ENCODE results near the gene STX10.

DNA sequence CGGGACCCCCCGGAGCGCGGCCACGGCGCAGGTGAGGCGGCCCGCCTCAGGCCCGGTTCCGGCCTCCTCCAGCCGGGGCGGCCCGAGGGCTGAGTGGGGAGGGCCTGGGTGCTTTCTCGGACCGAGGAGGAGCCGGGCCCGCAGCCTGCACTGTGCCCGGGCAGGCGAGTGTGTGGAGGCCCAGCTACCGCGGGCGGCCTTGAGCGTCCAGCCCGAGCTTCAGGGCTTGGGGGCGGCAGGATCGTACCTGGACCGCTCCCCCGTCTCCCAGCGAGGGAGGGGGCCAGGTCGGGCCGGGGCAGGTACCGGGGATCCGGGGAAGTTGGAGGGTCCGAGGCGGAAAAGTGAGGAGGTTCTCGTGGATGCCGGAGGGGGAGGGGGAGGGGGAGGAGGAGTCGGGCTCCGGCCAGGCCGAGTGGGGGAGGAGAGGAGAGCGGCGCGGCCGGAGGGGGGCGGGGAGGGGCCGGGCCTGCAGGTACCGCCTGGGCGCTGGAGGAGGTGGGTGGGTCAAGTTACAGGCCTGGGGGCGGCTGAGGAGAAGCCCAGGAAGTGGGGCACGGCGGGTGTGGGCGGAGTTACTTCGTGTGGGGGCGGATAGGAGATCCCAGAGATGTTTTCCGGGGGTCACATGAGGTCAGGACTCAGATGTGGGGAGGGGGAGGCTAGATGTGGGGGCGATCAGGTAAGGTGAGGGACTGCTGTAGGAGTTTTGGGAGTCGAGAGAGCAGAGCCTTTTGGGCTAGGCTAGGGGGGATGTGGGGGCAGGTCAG is 31.6 kb downstream of the STX10 start:
- TF ChIP-seq EZH2 (IDR thresholded peaks at IDR 0.05; ENCODE audit: borderline replicate concordance) (no peak), EZH2phosphoT487 (IDR thresholded peaks at IDR 0.05; ENCODE audit: low read depth, severe bottlenecking, unreplicated experiment) (no peak)
- TF ChIP-seq, protein P1, sequence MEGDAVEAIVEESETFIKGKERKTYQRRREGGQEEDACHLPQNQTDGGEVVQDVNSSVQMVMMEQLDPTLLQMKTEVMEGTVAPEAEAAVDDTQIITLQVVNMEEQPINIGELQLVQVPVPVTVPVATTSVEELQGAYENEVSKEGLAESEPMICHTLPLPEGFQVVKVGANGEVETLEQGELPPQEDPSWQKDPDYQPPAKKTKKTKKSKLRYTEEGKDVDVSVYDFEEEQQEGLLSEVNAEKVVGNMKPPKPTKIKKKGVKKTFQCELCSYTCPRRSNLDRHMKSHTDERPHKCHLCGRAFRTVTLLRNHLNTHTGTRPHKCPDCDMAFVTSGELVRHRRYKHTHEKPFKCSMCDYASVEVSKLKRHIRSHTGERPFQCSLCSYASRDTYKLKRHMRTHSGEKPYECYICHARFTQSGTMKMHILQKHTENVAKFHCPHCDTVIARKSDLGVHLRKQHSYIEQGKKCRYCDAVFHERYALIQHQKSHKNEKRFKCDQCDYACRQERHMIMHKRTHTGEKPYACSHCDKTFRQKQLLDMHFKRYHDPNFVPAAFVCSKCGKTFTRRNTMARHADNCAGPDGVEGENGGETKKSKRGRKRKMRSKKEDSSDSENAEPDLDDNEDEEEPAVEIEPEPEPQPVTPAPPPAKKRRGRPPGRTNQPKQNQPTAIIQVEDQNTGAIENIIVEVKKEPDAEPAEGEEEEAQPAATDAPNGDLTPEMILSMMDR (IDR thresholded peaks at IDR 0.05; ENCODE audit: poor library complexity) = no peak

Measured in hepatocyte (in vitro differentiated cells).